Heart left ventricle (tissue), 13 donors: ENCODE data around the gene LRRFIP1.
A peak's percentile ranks its signal among the peaks of the same experiment; 100 is the strongest.

Experiments
- POLR2A ChIP-seq, 2 donors: fragments of 450-650 bp; IDR thresholded peaks; one replicate each; pipeline ENCODE4 v1.6.1; 2017; ENCODE audit warnings: antibody characterized with exemption in 2 of 2, mild to moderate bottlenecking in 2 of 2, moderate library complexity in 2 of 2
- TF ChIP-seq, protein P1 (sequence below), 12 donors: fragments of 200-600 bp; sonication (generic) in 4 of 12; IDR thresholded peaks; one replicate each; pipeline versions ENCODE4 v1.5.0 to v1.8.0; 2018 to 2022; ENCODE audit warnings: antibody characterized with exemption in 12 of 12, mild to moderate bottlenecking in 5 of 12
- donor health status: ischemic (EF 13 %, LVEDD 7.1; RV severe dilation, severe dysfunction).
- donor health status: DM: no; HTN: yes; CAD: no.
- donor health status: DM: no; HTN: no; CAD: no.
- donor health status: ischemic (EF 25% LVEDD 6.9; RV normal size, moderate dysfunction).
- donor health status: ischemic (EF 25% LVEDD 5.7; RV mildly dilated, moderate dysfunction).
- donor health status: ischemic (EF 35%, LVEDD 5.7; RV mildly dilated, moderate dysfunction).
- donor health status: nonischemic (EF 11% LVEDD 7.7; RV severe dilation, severe dysfunction).
- donor health status: DM: yes; HTN: yes; CAD: no.
- donor health status: PGD.
- donor health status: ischemic (EF 29% LVEDD 5.4; RV normal size, mild dysfunction).
- donor health status: nonischemic (EF 23%, LVEDD 6.1; RV moderate dilation, normal function).

DNA sequence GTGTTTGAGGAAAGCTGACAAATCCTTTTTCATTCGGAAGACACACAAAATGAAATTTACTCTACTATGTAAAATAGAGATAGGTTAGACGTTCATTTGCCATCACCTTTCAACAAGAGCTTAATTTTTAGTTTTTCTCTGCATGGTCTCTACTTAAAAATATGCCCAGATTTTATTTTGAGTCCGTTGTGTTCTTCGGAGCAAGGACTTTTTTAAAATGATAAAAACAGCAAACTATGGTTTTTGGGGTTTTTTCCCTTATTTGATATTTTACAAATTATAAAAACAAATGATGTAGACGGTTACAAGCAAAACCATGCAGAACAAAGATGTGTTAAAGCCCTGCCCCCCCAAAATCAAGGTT, 117.8 kb downstream of the LRRFIP1 start:
- TF ChIP-seq, protein P1, sequence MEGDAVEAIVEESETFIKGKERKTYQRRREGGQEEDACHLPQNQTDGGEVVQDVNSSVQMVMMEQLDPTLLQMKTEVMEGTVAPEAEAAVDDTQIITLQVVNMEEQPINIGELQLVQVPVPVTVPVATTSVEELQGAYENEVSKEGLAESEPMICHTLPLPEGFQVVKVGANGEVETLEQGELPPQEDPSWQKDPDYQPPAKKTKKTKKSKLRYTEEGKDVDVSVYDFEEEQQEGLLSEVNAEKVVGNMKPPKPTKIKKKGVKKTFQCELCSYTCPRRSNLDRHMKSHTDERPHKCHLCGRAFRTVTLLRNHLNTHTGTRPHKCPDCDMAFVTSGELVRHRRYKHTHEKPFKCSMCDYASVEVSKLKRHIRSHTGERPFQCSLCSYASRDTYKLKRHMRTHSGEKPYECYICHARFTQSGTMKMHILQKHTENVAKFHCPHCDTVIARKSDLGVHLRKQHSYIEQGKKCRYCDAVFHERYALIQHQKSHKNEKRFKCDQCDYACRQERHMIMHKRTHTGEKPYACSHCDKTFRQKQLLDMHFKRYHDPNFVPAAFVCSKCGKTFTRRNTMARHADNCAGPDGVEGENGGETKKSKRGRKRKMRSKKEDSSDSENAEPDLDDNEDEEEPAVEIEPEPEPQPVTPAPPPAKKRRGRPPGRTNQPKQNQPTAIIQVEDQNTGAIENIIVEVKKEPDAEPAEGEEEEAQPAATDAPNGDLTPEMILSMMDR (IDR thresholded peaks at IDR 0.05), result peak in 2 of 12 donors; percentile 2 to 26
- TF ChIP-seq POLR2A (IDR thresholded peaks at IDR 0.05), result no peak
